ENCODE results near the gene SWAP70.

Gene SWAP70

DNA sequence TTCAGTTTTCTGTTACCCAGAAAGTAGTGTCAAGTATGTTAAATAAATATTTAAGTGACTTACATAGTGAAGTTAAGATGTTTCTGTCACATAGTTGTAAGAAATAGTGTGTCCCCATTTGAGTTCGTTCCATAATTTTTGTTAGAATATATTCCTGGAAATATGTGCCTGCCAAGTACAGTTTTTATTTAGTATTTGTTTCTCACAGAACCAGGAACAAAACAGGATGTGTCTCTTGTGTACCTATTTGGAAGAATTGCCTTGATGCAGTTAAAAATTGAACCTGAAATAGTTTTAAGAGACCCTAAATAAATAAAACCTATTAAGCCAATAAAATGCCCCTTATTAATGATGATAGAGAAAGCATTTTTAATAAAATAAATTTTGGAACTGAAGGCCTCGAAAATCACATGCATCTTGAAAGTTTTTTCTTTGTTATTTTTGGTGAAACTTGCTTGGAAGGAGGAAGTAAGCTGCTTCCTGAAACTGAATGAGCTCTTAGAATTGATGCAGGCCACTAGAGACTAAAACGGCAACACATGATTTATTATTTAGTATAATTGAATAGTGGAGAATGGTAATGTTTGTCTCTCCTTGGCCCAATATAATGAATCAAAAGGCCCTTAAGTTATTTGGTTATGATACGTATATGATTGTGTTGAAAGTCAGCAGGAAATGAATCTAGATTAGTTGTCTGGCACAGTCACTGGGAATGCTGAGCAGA is 55.9 kb downstream of the SWAP70 start:
- no peaks in the 10 kb centered on the region for H3K27me3 ChIP-seq (ENCODE audit: insufficient read depth, low read length)
- peak overlapping the region; percentile 36 for H3K27ac ChIP-seq (ENCODE audit: low read depth, low read length)
- peaks cover 8% of the 10 kb centered on the region; the same call in 1 of the 2 replicates for H3K36me3 ChIP-seq (ENCODE audit: insufficient read depth, low read length)
- peaks cover 35% of the 10 kb centered on the region for H3K4me1 ChIP-seq (ENCODE audit: control insufficient read depth, insufficient read depth, low read length, unreplicated experiment)
- H3K4me3 ChIP-seq (ENCODE audit: low read depth, low read length), result no peak overlapping the region
- H2AFZ ChIP-seq (ENCODE audit: low read length, unreplicated experiment), result no peak overlapping the region
- H3K79me2 ChIP-seq (ENCODE audit: control insufficient read depth, insufficient read depth, low read length, unreplicated experiment), result peaks cover 10% of the 10 kb centered on the region

DNA sequence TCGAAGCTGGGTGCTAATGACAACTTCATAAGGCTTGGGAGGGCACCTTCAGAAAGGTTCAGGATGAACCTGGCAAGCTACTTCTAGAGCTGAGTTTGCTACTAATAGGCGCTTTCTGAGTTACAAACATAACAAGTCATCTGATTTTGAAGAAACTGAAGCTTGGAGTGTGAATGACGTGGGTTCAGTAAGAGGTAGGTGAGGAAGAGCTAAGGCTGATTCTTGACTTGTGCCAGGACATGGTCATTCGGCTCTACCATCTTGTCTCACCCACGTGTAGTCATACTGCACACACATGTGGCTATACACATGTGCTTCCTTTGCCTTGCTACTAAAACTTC is 56.4 kb downstream of the SWAP70 start:
- H3K36me3 ChIP-seq (ENCODE audit: insufficient read depth, low read length), result peaks cover 8% of the 10 kb centered on the region; the same call in 1 of the 2 replicates
- no peak overlapping the region for H3K4me3 ChIP-seq (ENCODE audit: low read depth, low read length)
- H3K79me2 ChIP-seq (ENCODE audit: control insufficient read depth, insufficient read depth, low read length, unreplicated experiment), result peaks cover 10% of the 10 kb centered on the region
- peak overlapping the region; percentile 36; the same call in 1 of the 2 replicates for H3K27ac ChIP-seq (ENCODE audit: low read depth, low read length)
- no peak overlapping the region for H2AFZ ChIP-seq (ENCODE audit: low read length, unreplicated experiment)
- peaks cover 35% of the 10 kb centered on the region for H3K4me1 ChIP-seq (ENCODE audit: control insufficient read depth, insufficient read depth, low read length, unreplicated experiment)
- no peaks in the 10 kb centered on the region for H3K27me3 ChIP-seq (ENCODE audit: insufficient read depth, low read length)

DNA sequence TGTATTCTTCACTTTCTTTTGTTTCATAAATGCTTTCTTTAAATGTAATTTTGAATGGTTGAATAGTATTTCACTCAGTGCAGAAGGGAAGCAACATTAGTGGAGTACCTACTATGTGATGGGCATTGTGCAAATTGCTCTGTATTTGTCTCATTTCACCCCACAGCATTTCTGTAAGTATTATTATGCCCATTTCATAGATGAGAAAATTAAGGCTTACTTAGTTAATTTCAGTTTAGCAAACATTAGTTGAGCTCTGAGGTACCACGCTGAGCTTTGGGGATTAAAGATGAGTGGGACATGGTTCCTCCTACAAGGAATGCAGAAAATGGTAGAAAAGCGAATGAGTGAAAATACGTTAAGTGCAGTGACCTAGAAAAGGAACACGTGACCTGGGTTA is 58.1 kb downstream of the SWAP70 start:
- no peaks in the 10 kb centered on the region for H3K36me3 ChIP-seq (ENCODE audit: insufficient read depth, low read length)
- no peaks in the 10 kb centered on the region for H3K27me3 ChIP-seq (ENCODE audit: insufficient read depth, low read length)
- H3K4me3 ChIP-seq (ENCODE audit: low read depth, low read length), result no peak overlapping the region
- H3K27ac ChIP-seq (ENCODE audit: low read depth, low read length), result no peak overlapping the region
- H2AFZ ChIP-seq (ENCODE audit: low read length, unreplicated experiment), result no peak overlapping the region
- peaks cover 35% of the 10 kb centered on the region for H3K4me1 ChIP-seq (ENCODE audit: control insufficient read depth, insufficient read depth, low read length, unreplicated experiment)
- H3K79me2 ChIP-seq (ENCODE audit: control insufficient read depth, insufficient read depth, low read length, unreplicated experiment), result peaks cover 10% of the 10 kb centered on the region

DNA sequence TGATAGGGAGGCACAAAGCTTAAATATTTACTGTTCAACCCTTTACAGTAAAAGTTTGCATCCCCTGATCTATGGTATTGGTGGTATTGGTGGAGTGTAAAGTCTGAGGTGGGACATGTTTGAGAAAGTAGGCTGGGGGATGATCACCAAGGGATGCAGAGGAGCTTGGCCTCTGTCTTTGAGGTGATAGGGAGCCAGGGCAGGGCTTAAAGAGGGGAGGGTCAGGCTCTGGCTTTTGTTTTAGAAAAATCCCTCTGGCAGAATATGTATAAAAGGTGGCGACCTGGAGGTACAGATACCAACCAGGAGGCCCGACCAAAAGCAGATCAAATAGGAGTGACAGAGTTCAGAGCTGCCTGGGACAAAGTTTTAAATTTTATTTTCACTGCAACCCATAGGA is 59.0 kb downstream of the SWAP70 start:
- Histone ChIP-seq H3K4me1 (ENCODE audit: control insufficient read depth, insufficient read depth, low read length, unreplicated experiment) (peaks cover 27% of the 10 kb centered on the region), H3K27ac (ENCODE audit: low read depth, low read length) (no peak overlapping the region), H3K36me3 (ENCODE audit: insufficient read depth, low read length) (0 out of 2 replicates have a peak, but pooled peaks cover under 1% of the 10 kb centered on the region), H2AFZ (ENCODE audit: low read length, unreplicated experiment) (no peak overlapping the region), H3K27me3 (ENCODE audit: insufficient read depth, low read length) (no peaks in the 10 kb centered on the region), H3K79me2 (ENCODE audit: control insufficient read depth, insufficient read depth, low read length, unreplicated experiment) (peaks cover 6% of the 10 kb centered on the region), H3K4me3 (ENCODE audit: low read depth, low read length) (no peak overlapping the region)

DNA sequence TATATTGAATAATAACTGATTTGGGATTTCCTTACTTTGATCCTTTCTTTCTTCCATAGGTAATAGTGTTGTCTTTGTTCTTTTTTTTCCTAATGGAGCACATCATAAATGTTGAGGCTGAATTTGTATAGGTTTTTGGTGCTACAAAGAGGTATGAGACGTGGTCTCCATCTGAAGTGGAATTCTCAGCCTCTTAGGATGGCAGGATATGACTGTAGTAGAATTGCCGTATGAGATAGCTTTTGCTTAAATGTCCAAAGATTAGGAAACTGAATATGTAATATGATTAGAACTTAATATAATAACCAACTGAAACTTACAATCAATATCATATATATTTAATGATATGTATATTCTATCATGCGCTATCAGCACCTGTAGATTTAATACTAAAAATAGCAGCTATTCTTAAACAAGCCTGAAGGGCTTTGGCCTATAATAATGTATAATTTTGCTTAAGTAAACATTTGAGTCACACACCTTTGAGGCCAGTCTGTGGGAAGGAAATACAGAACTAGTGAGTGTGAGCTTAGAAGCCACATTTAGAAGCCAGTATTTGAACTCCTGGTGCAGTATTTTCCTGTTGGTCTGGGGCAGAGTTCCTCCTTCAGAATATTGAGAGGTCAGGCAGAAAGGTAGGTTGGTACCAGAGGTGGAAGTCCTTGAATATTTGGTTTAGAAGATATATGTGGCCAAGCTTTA is 62.6 kb downstream of the SWAP70 start:
- Histone ChIP-seq H3K27me3 (ENCODE audit: insufficient read depth, low read length) (no peaks in the 10 kb centered on the region), H2AFZ (ENCODE audit: low read length, unreplicated experiment) (no peak overlapping the region), H3K27ac (ENCODE audit: low read depth, low read length) (peak overlapping the region; percentile 40), H3K79me2 (ENCODE audit: control insufficient read depth, insufficient read depth, low read length, unreplicated experiment) (no peaks in the 10 kb centered on the region), H3K4me1 (ENCODE audit: control insufficient read depth, insufficient read depth, low read length, unreplicated experiment) (peaks cover 10% of the 10 kb centered on the region), H3K36me3 (ENCODE audit: insufficient read depth, low read length) (peaks cover 17% of the 10 kb centered on the region), H3K4me3 (ENCODE audit: low read depth, low read length) (no peak overlapping the region)

DNA sequence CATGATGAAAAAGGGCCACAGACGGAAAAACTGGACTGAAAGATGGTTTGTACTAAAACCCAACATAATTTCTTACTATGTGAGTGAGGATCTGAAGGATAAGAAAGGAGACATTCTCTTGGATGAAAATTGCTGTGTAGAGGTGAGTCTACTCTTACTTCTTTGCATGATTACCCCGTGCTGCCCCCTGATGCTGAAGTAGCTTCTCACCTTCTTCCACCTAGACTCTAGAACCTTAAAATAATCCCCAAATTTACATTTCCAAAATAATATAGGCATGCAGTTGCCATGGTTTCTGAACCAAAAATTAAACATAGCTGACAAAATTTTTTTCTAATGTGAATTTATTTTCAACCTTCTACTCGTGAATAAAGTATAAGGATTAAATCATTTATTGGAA is 64.2 kb downstream of the SWAP70 start:
- peaks cover 10% of the 10 kb centered on the region for H3K4me1 ChIP-seq (ENCODE audit: control insufficient read depth, insufficient read depth, low read length, unreplicated experiment)
- H3K79me2 ChIP-seq (ENCODE audit: control insufficient read depth, insufficient read depth, low read length, unreplicated experiment), result no peaks in the 10 kb centered on the region
- H3K27me3 ChIP-seq (ENCODE audit: insufficient read depth, low read length), result no peaks in the 10 kb centered on the region

DNA sequence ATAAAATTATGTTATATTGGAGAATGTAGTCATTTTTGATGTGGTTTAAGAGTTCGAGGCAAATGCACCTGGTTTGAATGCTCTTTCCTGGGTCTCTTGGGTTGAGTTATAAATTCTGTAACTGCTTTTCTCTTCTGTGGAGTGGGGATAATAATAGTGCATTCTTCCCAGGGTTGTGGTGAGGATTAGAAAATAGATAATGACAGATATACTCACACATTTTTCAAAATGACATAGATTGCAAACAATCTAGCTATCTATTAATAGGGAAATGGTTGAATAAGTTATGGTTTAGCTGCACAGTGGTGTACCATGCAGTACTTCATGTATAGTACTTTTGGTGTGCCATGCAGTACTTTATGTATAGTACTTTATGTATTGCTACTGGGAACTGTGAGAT is 67.4 kb downstream of the SWAP70 start:
- Histone ChIP-seq H2AFZ (ENCODE audit: low read length, unreplicated experiment) (no peak overlapping the region), H3K4me1 (ENCODE audit: control insufficient read depth, insufficient read depth, low read length, unreplicated experiment) (peaks cover 5% of the 10 kb centered on the region), H3K27ac (ENCODE audit: low read depth, low read length) (no peak overlapping the region), H3K27me3 (ENCODE audit: insufficient read depth, low read length) (no peaks in the 10 kb centered on the region), H3K4me3 (ENCODE audit: low read depth, low read length) (no peak overlapping the region), H3K36me3 (ENCODE audit: insufficient read depth, low read length) (peaks cover 53% of the 10 kb centered on the region), H3K79me2 (ENCODE audit: control insufficient read depth, insufficient read depth, low read length, unreplicated experiment) (no peaks in the 10 kb centered on the region)

More for the DNA sequence above, 64.2 kb downstream of the SWAP70 start:
- peaks cover 27% of the 10 kb centered on the region for H3K36me3 ChIP-seq (ENCODE audit: insufficient read depth, low read length)
- H3K4me3 ChIP-seq (ENCODE audit: low read depth, low read length), result no peak overlapping the region
- no peak overlapping the region for H3K27ac ChIP-seq (ENCODE audit: low read depth, low read length)
- no peak overlapping the region for H2AFZ ChIP-seq (ENCODE audit: low read length, unreplicated experiment)

DNA sequence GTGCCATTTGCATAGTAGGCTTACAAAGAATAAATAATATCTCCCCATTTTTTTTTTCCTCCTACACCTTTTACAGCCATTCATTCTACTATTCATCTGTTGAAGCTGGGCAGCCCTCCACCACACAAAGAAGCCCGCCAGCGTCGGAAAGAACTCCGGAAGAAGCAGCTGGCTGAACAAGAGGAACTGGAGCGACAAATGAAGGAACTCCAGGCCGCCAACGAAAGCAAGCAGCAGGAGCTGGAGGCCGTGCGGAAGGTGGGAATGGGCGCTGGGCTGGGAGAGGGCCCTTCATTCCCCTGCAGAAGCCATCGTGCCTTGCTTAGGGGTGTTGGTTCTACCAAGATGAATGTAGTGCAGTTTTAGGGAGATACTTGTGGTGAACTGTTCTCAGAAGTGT is 68.6 kb downstream of the SWAP70 start:
- H3K4me3 ChIP-seq (ENCODE audit: low read depth, low read length), result no peak overlapping the region
- peaks cover 62% of the 10 kb centered on the region for H3K36me3 ChIP-seq (ENCODE audit: insufficient read depth, low read length)
- H3K27ac ChIP-seq (ENCODE audit: low read depth, low read length), result no peak overlapping the region
- no peaks in the 10 kb centered on the region for H3K4me1 ChIP-seq (ENCODE audit: control insufficient read depth, insufficient read depth, low read length, unreplicated experiment)
- no peaks in the 10 kb centered on the region for H3K27me3 ChIP-seq (ENCODE audit: insufficient read depth, low read length)
- H2AFZ ChIP-seq (ENCODE audit: low read length, unreplicated experiment), result no peak overlapping the region
- no peaks in the 10 kb centered on the region for H3K79me2 ChIP-seq (ENCODE audit: control insufficient read depth, insufficient read depth, low read length, unreplicated experiment)

DNA sequence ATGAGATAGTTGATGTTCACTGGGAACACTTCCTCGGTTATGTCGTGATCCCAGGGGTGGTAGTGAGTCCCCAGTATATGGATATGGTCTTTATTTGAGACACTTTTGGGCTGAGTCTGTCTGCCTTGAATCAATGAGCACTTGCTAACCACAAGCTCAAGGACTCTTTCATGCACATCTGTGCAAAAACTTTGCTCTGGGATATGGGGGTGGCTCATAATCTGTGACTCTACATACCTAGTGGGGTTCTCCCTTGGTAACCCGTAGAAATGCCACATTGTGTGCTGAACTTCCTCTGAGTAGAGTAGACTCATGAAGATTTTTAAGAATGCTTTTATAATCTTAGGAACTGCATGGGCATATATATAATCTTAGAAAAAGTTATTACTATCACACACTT is 69.3 kb downstream of the SWAP70 start:
- H3K27me3 ChIP-seq (ENCODE audit: insufficient read depth, low read length), result no peaks in the 10 kb centered on the region
- H3K4me1 ChIP-seq (ENCODE audit: control insufficient read depth, insufficient read depth, low read length, unreplicated experiment), result no peaks in the 10 kb centered on the region
- H3K36me3 ChIP-seq (ENCODE audit: insufficient read depth, low read length), result peaks cover 61% of the 10 kb centered on the region
- H3K27ac ChIP-seq (ENCODE audit: low read depth, low read length), result no peak overlapping the region
- H3K4me3 ChIP-seq (ENCODE audit: low read depth, low read length), result no peak overlapping the region
- no peaks in the 10 kb centered on the region for H3K79me2 ChIP-seq (ENCODE audit: control insufficient read depth, insufficient read depth, low read length, unreplicated experiment)
- H2AFZ ChIP-seq (ENCODE audit: low read length, unreplicated experiment), result no peak overlapping the region

DNA sequence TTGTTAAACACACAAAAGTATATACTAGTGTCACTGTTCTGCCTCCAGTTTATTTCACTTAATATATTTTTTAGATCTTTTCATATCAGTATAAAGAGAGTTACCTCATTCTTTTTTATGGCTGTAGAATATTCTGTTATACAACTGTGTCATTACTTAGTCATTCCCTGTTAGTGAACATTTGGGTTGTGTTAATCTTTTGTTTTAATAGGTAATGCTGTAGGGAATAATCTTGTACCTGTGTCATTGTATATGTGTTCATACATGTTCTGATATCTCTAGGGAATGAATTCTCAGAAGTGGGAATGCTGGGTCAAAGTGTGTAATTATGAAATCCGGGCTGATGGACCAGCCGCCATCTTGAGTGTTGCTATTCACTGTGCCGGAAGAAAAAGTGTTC is 71.4 kb downstream of the SWAP70 start:
- H3K4me1 ChIP-seq (ENCODE audit: control insufficient read depth, insufficient read depth, low read length, unreplicated experiment), result no peaks in the 10 kb centered on the region
- H3K27ac ChIP-seq (ENCODE audit: low read depth, low read length), result no peak overlapping the region
- H3K36me3 ChIP-seq (ENCODE audit: insufficient read depth, low read length), result peaks cover 64% of the 10 kb centered on the region

DNA sequence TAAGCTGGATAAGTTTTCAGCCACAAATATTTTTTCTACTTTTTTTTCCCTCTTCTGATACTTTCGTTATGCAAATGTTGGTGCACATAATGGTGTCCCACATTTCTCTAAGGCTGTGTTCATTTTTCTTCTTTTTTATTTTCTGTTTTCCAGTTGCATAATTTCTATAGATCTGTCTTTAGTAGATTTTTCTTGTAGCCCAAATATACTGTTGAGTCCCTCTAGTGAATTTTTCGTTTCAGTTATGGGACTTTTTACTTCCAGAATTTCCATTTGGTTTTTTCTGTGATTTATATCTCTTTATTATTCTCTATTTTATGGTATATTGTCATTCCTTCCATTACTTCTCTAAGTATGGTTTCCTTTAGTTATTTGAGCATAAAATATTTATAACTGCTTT is 72.0 kb downstream of the SWAP70 start:
- Histone ChIP-seq H3K36me3 (ENCODE audit: insufficient read depth, low read length) (peaks cover 67% of the 10 kb centered on the region), H3K27me3 (ENCODE audit: insufficient read depth, low read length) (no peaks in the 10 kb centered on the region), H3K4me1 (ENCODE audit: control insufficient read depth, insufficient read depth, low read length, unreplicated experiment) (no peaks in the 10 kb centered on the region), H3K27ac (ENCODE audit: low read depth, low read length) (no peak overlapping the region), H3K4me3 (ENCODE audit: low read depth, low read length) (no peak overlapping the region), H2AFZ (ENCODE audit: low read length, unreplicated experiment) (no peak overlapping the region), H3K79me2 (ENCODE audit: control insufficient read depth, insufficient read depth, low read length, unreplicated experiment) (no peaks in the 10 kb centered on the region)

More for the DNA sequence above, 71.4 kb downstream of the SWAP70 start:
- Histone ChIP-seq H3K4me3 (ENCODE audit: low read depth, low read length) (no peak overlapping the region), H2AFZ (ENCODE audit: low read length, unreplicated experiment) (no peak overlapping the region), H3K27me3 (ENCODE audit: insufficient read depth, low read length) (no peaks in the 10 kb centered on the region), H3K79me2 (ENCODE audit: control insufficient read depth, insufficient read depth, low read length, unreplicated experiment) (no peaks in the 10 kb centered on the region)
